Astrocyte of the spinal cord (primary cell): ENCODE measurements around the gene TMEM86A.

Source experiments
- DNase-seq: peaks from one replicate; pipeline ENCODE4 v3.0.0; 2011; ENCODE audit warnings: low read depth, low spot score
- H3K4me3 ChIP-seq: 2 replicates; pipeline ENCODE4 v1.5.1; 2011; ENCODE audit warnings: low read depth, mild to moderate bottlenecking, low read length, moderate library complexity
- in situ Hi-C: cut with HindIII; loops from 2 replicates; pipeline ENCODE4 v1.10.0; 2017; ENCODE audit warnings: low sequenced_read_pairs
- TF ChIP-seq, protein P1 (sequence below): IDR thresholded peaks from 2 replicates; pipeline ENCODE4 v1.5.1; 2012; ENCODE audit warnings: low read depth, mild to moderate bottlenecking, low read length, inconsistent platforms

Gene TMEM86A

DNA sequence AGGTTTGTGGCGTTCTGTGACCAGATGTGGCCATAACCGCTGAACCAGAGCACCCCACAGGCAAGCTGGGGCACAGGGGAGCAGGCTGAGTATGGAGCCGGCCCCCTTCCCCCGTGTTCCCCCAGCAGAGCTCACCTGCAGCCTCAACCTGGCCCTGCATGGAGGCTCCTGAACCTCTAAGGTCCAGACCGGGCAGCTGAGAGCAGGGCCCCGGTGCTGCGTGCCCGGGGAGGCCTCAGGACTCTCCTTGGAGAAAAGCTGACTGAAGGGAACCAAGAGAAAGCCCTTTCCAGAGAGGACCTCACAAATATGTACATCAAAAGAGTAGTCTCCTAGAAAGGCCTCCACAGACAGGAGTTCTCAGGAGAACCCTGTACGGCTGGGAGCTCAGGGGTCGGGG lies 44.8 kb downstream of the TMEM86A start:
- in situ Hi-C loops: no loop called here
- no peak overlapping the region for H3K4me3 ChIP-seq
- no peak for DNase-seq
- TF ChIP-seq, protein P1, sequence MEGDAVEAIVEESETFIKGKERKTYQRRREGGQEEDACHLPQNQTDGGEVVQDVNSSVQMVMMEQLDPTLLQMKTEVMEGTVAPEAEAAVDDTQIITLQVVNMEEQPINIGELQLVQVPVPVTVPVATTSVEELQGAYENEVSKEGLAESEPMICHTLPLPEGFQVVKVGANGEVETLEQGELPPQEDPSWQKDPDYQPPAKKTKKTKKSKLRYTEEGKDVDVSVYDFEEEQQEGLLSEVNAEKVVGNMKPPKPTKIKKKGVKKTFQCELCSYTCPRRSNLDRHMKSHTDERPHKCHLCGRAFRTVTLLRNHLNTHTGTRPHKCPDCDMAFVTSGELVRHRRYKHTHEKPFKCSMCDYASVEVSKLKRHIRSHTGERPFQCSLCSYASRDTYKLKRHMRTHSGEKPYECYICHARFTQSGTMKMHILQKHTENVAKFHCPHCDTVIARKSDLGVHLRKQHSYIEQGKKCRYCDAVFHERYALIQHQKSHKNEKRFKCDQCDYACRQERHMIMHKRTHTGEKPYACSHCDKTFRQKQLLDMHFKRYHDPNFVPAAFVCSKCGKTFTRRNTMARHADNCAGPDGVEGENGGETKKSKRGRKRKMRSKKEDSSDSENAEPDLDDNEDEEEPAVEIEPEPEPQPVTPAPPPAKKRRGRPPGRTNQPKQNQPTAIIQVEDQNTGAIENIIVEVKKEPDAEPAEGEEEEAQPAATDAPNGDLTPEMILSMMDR: no peak

DNA sequence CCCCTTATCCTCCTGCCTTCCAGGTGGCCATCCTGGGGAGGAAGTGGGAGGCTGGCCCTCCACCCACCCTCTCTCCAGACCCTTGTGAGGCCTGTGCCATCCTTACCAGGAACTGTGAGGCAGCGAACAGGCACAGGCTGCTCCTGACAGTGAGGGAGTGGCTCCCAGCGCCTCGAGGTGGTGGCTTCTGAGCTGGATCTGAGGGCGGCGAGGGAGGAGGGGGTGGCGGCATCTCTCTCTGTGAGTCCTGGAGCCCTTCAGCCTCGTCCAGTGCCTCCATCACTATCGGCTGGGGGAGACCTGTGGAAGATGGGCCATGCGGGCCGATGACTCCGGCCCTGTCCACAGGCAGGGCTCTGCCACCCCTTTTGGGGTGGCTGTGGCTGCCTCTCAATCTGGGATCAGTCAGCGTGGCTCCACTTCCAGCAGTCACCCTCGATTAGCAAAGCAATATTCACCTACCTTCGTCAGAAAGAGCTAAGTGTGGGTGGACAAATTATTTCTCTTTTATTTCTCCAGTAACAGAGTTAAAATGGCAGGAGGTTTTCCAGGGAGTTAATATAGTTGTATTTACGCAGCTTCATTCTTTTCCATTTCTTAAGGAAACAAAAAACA lies 45.4 kb downstream of the TMEM86A start:
- no peak for DNase-seq
- H3K4me3 ChIP-seq: no peak overlapping the region
- TF ChIP-seq, protein P1: no peak
- in situ Hi-C loops: no loop called here

DNA sequence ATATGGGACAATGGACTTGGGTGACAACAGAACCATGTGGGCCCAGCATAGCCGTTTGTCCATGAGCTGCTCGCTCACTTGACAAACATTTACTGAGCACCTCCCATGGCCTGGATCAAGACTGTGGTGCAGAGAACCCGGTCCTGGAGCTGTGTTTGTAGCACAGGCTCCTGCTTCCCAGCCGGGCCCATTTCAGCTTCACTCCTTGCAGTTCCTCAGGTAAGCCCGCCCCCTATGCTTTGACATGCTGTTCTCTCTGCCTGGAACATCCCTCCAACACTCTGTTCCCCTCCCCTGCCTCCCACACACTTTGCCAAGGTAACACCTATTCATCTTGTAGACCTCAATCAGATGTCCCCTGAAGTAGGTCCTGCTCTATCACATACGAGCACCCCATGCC lies 46.7 kb downstream of the TMEM86A start:
- no peak for DNase-seq
- TF ChIP-seq, protein P1: no peak
- in situ Hi-C loops: no loop called here
- no peak overlapping the region for H3K4me3 ChIP-seq

DNA sequence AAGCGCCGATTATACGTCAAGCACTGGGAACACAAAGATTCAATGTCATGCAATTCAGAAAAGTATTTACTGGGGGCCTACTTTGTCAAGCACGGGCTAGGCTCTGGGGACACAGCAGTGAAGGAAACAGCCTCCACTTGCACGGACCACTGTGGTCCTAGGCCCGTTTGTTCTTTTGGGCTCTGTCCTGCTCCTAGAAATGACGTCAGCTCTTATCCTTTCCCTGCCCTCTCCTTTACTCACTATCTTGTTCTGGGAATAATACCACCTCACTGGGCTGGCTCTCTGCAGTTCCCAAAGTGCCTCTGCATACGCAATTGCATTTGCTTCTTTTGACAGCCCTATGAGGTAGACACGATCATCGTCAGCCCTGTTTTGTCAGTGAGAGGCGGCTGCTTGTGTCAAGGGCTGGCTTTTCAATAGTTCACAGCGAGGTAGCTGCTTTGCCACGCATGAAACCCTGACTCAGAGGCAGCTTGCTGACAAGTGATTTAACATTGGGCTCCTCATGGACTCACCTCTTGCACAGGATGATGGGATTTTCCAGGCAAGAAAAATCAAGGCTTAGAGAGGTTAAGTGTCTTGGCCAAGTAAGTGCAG lies 50.3 kb downstream of the TMEM86A start:
- peak; percentile 5 for DNase-seq
- in situ Hi-C loops: no loop called here
- TF ChIP-seq, protein P1: no peak
- H3K4me3 ChIP-seq: no peak overlapping the region

DNA sequence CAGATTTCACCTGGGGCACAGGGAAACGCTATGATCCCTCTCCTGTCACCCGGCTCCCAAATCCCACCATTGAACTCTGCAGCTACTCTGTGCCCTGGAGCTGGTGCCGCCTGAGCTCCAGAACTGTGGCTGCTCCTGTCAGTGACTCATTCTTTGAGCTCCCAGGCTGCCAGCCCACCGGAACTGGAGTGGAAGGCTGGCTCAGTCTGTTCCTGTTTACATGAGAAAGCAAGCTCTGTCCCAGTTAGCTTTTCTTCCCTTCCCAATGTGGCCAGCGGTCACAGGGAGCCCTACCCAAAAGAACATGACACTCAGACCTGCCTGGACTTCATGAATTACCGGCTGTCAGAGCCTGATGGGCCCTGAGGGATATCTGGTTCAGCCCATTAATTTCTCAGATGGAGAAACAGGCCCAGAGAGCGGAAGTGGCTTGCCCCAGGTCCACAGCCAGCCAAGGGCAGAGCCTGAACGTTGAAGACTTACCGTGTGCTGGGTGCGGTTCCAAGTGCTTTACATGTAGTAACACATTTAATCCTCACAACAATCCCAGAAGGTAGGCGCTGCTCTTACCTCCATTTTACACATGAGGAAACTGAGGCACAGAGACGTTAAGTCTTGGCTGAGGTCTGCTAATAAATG lies 51.2 kb downstream of the TMEM86A start:
- TF ChIP-seq, protein P1: no peak
- DNase-seq: peak; percentile 65

DNA sequence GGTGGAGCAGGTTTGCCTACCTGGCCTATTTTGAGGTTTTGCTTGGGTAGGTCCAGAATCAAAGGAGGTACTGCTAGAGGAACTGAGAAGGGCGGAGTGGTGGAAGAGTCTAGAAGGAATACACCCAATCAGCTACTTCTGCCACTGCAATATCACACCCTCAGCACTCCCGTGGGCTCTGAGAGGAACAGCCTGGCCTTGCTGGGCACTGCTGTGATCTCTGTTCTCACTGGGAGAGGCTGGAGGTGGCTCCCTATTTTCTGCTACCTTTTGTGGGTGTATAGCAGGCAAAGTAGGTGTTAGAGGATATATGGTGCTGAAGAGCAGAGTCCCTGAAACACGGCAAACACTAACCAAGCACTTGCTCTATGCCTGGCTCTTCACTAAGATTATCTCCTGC lies 52.4 kb downstream of the TMEM86A start:
- no peak overlapping the region for H3K4me3 ChIP-seq
- DNase-seq: no peak
- in situ Hi-C loops: no loop called here
- TF ChIP-seq, protein P1: no peak

More for the DNA sequence above, 51.2 kb downstream of the TMEM86A start:
- in situ Hi-C loops: no loop called here
- no peak overlapping the region for H3K4me3 ChIP-seq
